HG03575 (cell line): Measurements from ENCODE around the gene CHST10.
"Not testable (repeated sequence)": the region's sequence is repeated elsewhere in the genome, so short reads cannot be mapped to it uniquely, and the experiment has no call there.

ENCODE experiments used
- ATAC-seq: cut with Tn5 transposase; IDR thresholded peaks from one replicate; pipeline ENCODE4 v1.9.1; 2021; ENCODE audit not compliant: unreplicated experiment, insufficient number of reproducible peaks, low FRiP score; ENCODE audit errors: extremely low read depth

Gene CHST10

DNA sequence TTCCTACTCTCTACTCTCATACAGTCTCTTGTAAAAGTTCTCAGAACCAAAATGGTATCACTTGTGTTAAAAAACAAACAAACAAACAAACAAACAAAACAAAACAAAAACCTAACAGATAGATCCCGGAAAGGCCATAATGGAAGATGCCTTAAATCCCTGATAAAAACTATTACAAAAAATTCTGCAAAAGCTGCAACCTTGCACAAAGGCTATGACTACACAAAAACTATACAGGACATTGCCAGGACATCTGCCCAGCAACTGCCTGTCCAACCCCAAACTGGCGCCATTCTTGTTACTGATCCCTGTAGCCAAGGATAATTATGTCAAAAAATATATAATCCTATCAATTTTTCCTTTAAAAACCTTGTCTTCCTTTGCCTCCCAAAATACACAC is 58.9 kb downstream of the CHST10 start:
- ATAC-seq: no peak

DNA sequence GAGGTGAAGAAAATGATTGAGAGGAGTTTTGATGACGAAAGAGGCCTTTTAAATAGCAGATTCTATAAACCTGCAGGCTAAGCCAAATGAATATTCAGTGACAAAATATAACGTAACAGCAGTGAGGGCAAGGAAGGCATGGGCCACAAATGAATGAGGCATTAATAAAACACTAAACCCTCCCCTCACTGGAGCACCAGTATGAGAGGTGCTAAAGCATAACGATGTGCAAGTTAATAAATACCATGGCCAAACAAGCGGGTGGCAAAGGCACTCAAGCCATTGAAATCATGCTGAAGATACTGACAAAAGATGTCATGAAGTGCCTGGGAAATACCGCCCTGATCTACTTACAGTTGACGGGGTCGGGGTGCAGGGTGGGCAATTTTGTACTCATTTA is 64.9 kb downstream of the CHST10 start:
- ATAC-seq: no peak

GRCh38 chr2:100350661-100351185 is 66.7 kb downstream of the CHST10 start:
- ATAC-seq: no peak

DNA sequence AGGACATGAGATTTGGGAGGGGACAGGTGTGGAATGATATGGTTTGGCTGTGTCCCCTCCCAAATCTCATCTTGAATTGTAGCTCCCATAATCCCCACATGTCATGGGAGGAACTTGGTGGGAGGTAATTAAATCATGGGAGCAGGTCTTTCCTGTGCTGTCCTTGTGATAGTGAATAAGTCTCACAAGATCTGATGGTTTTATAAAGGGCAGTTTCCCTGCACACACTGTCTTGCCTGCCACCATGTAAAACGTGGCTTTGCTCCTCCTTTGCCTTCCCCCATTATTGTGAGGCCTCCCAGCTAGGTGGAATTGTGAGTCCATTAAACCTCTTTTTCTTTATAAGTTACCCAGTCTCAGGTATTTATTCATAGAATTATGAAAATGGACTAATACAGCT is 72.3 kb downstream of the CHST10 start:
- not testable (repeated sequence) for ATAC-seq

- ATAC-seq: no peak
Observed at GRCh38 chr2:100344433-100344832, 73.0 kb downstream of the CHST10 start.

GRCh38 chr2:100342466-100342865 is 75.0 kb downstream of the CHST10 start:
- ATAC-seq: not testable (repeated sequence)
